Stimulated activated naive B cell treated with anti-CD40 and anti-IgM and Interleukin-4, amounts not matched to agents 10 μg/mL and 1 μg/mL and 100 μg/mL, for 72 hours (primary cell): ENCODE measurements around the gene RABL2B.
"Not testable (repeated sequence)": the region's sequence is repeated elsewhere in the genome, so short reads cannot be mapped to it uniquely, and the experiment has no call there.

Experiments used
- ATAC-seq, 2 donors: fragments of 150-1000 bp; cut with Tn5 transposase; replicated peaks; 2 replicates each; pipeline ENCODE4 v1.10.0; 2021; ENCODE audit warnings: moderate library complexity in 1 of 2
- DNase-seq: peaks from one replicate; pipeline ENCODE4 v3.0.0; 2021
- H3K27ac Mint-ChIP-seq: one replicate; pipeline ENCODE4 v1.8.0; 2022; ENCODE audit warnings: mild to moderate bottlenecking, mixed read lengths
- H3K27me3 Mint-ChIP-seq, 2 donors: one replicate each; pipeline ENCODE4 v1.8.0; 2022; ENCODE audit warnings: mixed read lengths in 2 of 2
- H3K36me3 Mint-ChIP-seq, 2 donors: one replicate each; pipeline ENCODE4 v1.8.0; 2022; ENCODE audit warnings: mixed read lengths in 2 of 2, mild to moderate bottlenecking in 1 of 2
- H3K4me1 Mint-ChIP-seq, 2 donors: one replicate each; pipeline ENCODE4 v1.8.0; 2022; ENCODE audit warnings: mixed read lengths in 2 of 2, mild to moderate bottlenecking in 1 of 2
- H3K4me3 Mint-ChIP-seq, 2 donors: one replicate each; pipeline ENCODE4 v1.8.0; 2022; ENCODE audit warnings: mild to moderate bottlenecking in 2 of 2, mixed read lengths in 2 of 2, moderate library complexity in 1 of 2
- H3K9me3 Mint-ChIP-seq, 2 donors: one replicate each; pipeline ENCODE4 v1.8.0; 2022; ENCODE audit warnings: mixed read lengths in 2 of 2, mild to moderate bottlenecking in 1 of 2

The RABL2B gene

DNA sequence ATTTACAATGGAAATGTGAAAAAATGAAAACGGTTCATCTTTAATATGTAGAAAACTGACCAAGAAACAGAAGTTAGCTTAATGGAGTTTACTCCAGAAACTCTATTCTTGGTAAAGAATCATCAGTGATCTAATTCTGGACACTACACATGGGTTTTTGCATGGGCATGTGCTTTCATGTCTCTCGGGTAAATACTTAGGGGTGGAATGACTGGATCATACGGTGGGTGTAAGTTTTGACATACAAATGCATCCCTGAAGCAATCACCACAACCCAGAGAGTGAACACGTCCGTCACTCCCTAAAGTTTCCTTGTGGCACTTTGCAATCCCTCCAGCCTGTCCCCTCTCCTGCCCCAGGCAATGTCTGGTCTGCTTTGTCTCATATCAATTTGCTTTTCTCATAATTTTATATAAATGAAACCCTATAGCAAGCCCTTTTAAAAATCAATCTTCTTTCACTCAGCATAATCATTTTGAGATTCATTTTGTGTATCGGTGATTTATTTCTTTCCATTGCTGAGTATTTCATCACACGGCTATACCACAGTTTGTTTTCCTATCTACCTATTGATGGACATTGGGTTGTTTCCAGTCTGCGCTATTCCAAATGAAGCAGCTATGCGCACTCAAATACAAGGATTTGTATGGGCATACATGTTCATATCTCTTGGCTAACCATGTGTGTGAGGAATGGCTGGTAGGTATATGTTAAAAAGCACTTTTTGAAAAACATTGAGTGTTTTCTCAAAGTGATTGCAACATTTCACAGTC, 33.9 kb downstream of the RABL2B start:
- H3K4me3 Mint-ChIP-seq, H3K27me3 Mint-ChIP-seq, H3K36me3 Mint-ChIP-seq, H3K4me1 Mint-ChIP-seq, DNase-seq, H3K9me3 Mint-ChIP-seq, ATAC-seq, H3K27ac Mint-ChIP-seq: not testable (repeated sequence)

DNA sequence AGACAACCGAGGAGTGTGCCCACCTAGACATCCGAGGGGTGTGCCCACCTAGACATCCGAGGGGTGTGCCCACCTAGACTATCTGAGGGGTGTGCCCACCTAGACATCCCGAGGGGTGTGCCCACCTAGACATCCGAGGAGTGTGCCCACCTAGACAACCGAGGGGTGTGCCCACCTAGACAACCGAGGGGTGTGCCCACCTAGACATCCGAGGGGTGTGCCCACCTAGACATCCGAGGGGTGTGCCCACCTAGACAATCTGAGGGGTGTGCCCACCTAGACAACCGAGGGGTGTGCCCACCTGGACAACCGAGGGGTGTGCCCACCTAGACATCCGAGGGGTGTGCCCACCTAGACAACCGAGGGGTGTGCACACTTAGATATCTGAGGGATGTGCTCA, 34.8 kb downstream of the RABL2B start:
- H3K36me3 Mint-ChIP-seq, H3K27ac Mint-ChIP-seq, DNase-seq, ATAC-seq, H3K4me1 Mint-ChIP-seq, H3K9me3 Mint-ChIP-seq, H3K4me3 Mint-ChIP-seq, H3K27me3 Mint-ChIP-seq: not testable (repeated sequence)

DNA sequence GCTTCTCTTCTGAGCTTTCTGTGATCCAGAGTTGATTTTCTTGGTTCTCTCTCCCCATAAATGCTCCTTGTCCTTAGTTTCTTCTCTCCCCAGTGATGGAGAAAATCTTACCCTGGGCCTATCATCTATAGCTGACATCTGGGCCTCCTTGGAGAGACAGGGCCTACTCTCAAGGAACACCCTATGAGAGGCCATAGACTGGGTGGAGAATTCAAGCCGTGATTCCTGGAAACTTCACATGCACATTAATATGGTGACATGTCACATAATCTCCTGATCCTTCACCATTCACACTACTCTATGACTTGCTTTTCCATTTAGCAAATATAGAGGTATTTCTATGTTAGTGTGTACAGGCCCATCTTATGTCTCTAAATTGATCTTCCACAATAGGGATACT, 35.9 kb downstream of the RABL2B start:
- H3K27ac Mint-ChIP-seq, H3K27me3 Mint-ChIP-seq, ATAC-seq, H3K36me3 Mint-ChIP-seq, H3K4me1 Mint-ChIP-seq, DNase-seq, H3K9me3 Mint-ChIP-seq, H3K4me3 Mint-ChIP-seq: not testable (repeated sequence)

DNA sequence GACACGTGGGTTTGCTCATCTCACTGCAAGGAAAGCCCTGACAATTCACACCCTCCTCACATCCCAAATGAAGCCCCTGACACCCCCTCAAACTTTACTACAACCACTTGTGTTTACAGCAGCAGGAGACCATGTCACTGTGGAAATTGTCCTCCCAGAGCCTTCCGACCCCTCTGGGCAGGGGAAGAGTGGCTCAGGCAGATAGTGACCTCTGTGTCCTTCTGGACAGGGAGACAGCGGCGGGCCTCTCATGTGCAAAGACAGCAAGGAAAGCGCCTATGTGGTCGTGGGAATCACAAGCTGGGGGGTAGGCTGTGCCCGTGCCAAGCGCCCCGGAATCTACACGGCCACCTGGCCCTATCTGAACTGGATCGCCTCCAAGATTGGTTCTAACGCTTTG, 39.0 kb downstream of the RABL2B start:
- not testable (repeated sequence) for H3K4me1 Mint-ChIP-seq, H3K27ac Mint-ChIP-seq, H3K4me3 Mint-ChIP-seq, H3K36me3 Mint-ChIP-seq, H3K27me3 Mint-ChIP-seq, H3K9me3 Mint-ChIP-seq, DNase-seq, ATAC-seq

DNA sequence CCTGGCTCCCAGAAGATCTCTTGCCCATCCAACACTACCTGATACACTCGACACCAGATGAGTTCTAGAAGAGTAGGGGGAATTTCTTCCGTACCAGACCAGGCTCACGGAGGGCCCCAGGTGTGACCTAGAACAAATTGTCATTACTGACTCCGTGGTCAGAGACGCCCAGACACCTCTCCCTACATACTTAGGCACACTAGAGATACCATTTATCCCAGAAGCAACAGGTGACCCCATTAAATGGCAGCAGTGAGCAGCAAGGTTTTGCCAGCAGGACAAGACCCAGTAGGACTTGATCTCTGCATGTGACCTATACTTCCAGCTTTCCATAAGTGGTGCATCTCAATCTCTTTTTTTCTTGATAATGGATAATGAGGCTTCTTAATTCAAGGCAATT, 42.7 kb downstream of the RABL2B start:
- H3K4me3 Mint-ChIP-seq, H3K36me3 Mint-ChIP-seq, H3K27ac Mint-ChIP-seq, H3K4me1 Mint-ChIP-seq, H3K9me3 Mint-ChIP-seq, H3K27me3 Mint-ChIP-seq, ATAC-seq, DNase-seq: not testable (repeated sequence)

DNA sequence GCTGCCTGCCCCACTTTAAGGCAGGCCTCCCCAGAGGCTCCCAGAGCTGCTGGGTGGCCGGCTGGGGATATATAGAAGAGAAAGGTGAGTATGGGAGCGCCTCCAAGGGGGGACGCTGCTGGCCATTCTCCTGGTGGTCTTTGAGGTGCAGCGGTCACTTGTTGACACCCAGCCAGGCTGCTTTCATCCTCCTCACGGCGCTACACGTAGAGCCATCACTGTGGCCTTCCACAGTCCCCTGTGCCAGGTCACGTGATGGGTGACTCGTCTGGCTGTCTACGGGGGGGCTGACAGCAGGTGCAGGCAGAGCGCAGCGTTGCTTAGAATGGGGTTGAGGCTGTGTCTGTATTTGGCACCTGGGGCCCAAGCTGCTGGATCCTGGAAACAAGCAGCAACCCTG, 43.5 kb downstream of the RABL2B start:
- H3K4me1 Mint-ChIP-seq = no peaks in the 10 kb centered on the region
- H3K9me3 Mint-ChIP-seq = no peaks in the 10 kb centered on the region
- DNase-seq = no peak
- peaks cover 5 to 14% of the 10 kb centered on the region in 2 donors for H3K27me3 Mint-ChIP-seq
- ATAC-seq = no peak
- H3K36me3 Mint-ChIP-seq = no peaks in the 10 kb centered on the region
- no peak overlapping the region for H3K27ac Mint-ChIP-seq
- no peak overlapping the region for H3K4me3 Mint-ChIP-seq

DNA sequence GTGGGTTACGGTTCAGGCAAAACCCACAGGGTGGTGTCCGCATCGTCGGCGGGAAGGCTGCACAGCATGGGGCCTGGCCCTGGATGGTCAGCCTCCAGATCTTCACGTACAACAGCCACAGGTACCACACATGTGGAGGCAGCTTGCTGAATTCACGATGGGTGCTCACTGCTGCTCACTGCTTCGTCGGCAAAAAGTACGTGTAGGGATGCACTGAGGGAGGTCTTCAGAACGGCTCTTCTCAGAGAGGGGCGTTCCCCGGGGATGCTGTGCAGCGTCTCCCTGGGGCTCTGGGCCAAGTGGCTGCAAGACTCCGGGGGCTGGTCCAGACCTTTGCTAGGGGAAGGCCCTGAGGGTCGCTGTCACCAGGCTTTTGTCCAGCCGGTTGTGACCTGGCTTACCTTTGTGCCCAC, 44.2 kb downstream of the RABL2B start:
- ATAC-seq = no peak
- Mint-ChIP-seq H3K9me3 (no peaks in the 10 kb centered on the region), H3K27ac (no peak overlapping the region), H3K4me3 (no peak overlapping the region), H3K27me3 (peaks cover 5 to 15% of the 10 kb centered on the region in 2 donors), H3K36me3 (no peaks in the 10 kb centered on the region), H3K4me1 (no peaks in the 10 kb centered on the region)
- no peak for DNase-seq

DNA sequence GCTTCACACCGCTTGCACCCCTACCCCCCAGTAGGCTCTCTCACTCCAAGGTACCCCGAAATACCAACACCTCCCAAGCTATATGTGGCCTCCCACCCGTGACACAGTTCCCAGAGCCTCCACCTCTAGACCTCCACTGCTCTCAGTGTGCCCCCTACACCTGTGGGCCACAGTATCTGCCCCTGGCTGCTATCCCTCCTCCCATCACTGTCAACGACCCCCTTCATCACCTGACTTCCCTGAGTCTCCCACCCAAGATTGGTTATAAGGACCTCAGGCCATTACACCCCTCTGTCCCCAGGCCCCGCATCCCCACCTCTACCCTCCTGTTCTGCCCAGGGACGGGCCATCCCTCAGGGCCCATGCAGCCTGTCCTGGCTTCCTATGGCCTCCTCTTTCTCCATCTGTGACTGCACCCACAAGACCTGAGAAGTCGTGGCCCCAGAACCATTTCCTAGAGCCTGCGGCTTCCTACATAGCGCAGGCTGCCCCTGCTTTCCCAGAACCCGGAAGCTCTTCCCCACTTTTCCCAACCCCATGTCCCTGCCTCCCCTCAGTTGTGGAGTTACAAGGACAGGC, 44.7 kb downstream of the RABL2B start:
- peaks cover 5 to 15% of the 10 kb centered on the region in 2 donors for H3K27me3 Mint-ChIP-seq
- H3K4me3 Mint-ChIP-seq = no peak overlapping the region
- ATAC-seq = no peak
- no peaks in the 10 kb centered on the region for H3K9me3 Mint-ChIP-seq
- no peaks in the 10 kb centered on the region for H3K4me1 Mint-ChIP-seq
- no peak for DNase-seq
- H3K27ac Mint-ChIP-seq = no peak overlapping the region
- no peaks in the 10 kb centered on the region for H3K36me3 Mint-ChIP-seq

DNA sequence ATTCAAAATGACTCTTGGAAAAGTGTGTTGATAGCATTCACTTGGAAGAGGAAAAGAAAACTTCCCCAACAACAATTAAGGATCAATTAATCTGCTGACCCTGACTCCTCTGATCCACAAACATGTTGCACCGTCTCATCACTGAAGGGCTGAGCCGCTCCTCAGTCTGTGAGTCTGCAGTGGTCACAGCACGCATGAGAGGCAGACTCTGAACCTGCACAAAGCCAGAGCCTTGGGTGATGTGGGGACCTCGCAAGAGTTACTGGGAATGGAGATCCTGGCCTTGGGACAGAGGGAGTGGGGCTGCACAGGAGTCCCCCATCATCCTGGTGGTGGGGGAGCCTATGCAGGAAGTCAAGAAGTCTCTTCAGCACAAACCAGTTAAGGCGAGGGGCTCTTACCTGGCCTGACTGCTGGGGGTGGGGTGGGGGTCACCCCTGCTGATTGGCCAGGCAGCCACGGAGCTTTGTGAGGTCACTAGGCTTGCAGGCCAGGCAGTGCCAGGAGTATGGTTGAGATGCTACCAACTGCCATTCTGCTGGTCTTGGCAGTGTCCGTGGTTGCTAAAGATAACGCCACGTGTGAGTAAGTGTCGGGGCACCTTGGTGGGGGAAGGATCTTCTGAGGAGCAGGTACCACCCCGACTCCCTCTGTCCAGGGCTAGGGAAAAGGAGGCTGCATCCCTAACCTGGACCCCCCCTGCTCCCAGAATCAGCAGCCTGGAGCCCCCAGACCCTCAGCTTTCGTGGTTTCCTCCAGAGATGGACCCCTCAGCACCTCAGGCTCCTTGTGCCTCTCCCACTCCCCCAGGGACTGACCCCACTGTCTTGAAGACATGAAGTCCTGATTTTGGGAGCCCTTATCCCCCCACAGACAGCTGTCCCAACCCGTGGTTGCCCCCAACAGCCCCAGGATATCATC, 45.4 kb downstream of the RABL2B start, which contains the start of gene ACR:
Gene ACR (plus strand): TSS at position 477 of the 921 bp plus-strand sequence. CDS start 32 bp downstream, at position 509.
- Mint-ChIP-seq H3K27me3 (peaks cover 5 to 15% of the 10 kb centered on the region in 2 donors), H3K27ac (no peak within 1 kb of the TSS), H3K4me1 (no peaks in the 10 kb centered on the region), H3K9me3 (no peaks in the 10 kb centered on the region), H3K36me3 (no peaks in the 10 kb centered on the region), H3K4me3 (no peak within 1 kb of the TSS)
- no peak for ATAC-seq
- DNase-seq = no peak

DNA sequence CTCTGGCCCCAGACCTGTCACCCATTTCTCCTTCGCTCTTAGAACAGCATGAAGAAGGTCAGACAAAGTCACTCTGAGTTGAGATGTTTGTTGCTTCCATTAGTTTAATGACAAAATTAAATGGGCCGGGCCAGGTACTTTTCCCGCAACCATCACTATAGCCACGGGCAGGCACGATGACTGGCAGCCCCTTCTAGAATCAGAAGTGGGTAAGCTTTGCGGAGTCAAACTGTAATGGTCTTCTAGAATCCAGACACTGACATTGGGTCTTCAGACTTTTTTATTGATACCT, 47.8 kb downstream of the RABL2B start:
- DNase-seq = no peak
- Mint-ChIP-seq H3K36me3 (no peaks in the 10 kb centered on the region), H3K4me3 (no peak overlapping the region), H3K9me3 (no peaks in the 10 kb centered on the region), H3K27me3 (peaks cover 5 to 15% of the 10 kb centered on the region in 2 donors), H3K4me1 (peaks cover 0 to 4% of the 10 kb centered on the region in 2 donors), H3K27ac (no peak overlapping the region)
- ATAC-seq = no peak

DNA sequence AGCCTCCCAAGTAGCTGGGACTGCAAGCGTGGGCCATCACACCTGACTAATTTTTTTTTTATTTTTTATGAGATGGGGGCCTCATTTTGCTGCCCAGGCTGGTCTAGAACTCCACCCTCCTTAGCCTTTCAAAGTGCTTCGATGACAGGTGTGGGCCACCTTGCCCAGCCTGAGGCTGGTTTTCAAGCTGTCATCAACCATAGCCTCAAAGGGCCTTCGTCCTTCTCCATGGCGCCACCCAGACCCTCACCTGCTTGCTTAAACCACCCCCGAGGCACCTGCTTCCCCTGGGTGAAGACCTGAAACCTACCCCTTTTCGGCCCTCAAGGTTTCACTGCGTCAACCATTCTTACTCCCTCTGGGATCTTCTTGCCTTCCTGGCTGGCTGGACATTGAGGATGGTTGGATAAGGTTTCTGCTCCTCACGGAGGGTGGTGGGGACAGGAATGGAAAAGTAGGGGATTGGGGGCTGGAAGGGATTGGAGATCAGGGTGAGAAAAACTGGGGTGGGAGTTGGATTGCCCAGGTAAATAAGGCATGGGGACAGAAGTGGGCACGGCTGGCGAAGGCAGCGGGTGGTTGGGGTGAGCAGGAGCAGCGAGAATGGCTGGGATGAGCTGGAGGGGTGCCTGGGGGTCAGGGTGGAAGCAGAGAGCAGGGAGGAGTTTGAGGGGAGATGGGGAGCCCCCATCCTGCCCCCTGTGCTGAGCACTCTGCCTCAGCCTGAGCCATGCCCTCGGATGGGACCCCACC, 48.3 kb downstream of the RABL2B start:
- H3K27ac Mint-ChIP-seq = no peak overlapping the region
- H3K9me3 Mint-ChIP-seq = no peaks in the 10 kb centered on the region
- peaks cover 5 to 15% of the 10 kb centered on the region in 2 donors for H3K27me3 Mint-ChIP-seq
- ATAC-seq = no peak
- DNase-seq = no peak
- H3K36me3 Mint-ChIP-seq = no peaks in the 10 kb centered on the region
- peaks cover 0 to 4% of the 10 kb centered on the region in 2 donors for H3K4me1 Mint-ChIP-seq
- no peak overlapping the region for H3K4me3 Mint-ChIP-seq

DNA sequence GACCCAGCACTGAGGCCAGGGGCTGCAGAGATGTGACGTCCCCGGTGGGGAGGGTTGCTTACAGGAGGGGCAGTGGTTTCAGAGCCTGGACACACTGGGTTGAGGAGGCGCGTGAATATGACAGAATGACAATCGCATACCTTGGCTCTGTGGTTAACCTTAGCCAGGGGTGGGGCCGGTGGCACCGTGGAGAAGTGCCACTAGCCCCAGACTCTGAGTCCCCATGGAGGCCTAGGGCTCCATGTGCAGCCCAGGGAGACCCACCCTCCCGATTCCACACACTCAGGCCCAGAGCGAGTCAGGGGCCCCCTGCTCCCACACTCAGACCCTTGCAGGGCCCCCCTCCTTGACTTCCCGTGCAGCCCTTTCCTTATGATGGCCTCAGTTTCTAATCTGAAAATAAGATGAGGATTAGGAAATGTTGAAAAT, 49.1 kb downstream of the RABL2B start:
- Mint-ChIP-seq H3K27me3 (peaks cover 5 to 15% of the 10 kb centered on the region in 2 donors), H3K36me3 (no peaks in the 10 kb centered on the region), H3K27ac (no peak overlapping the region), H3K9me3 (no peaks in the 10 kb centered on the region), H3K4me3 (no peak overlapping the region), H3K4me1 (peaks cover 4 to 6% of the 10 kb centered on the region in 2 donors)
- DNase-seq (no peak), ATAC-seq (no peak)

DNA sequence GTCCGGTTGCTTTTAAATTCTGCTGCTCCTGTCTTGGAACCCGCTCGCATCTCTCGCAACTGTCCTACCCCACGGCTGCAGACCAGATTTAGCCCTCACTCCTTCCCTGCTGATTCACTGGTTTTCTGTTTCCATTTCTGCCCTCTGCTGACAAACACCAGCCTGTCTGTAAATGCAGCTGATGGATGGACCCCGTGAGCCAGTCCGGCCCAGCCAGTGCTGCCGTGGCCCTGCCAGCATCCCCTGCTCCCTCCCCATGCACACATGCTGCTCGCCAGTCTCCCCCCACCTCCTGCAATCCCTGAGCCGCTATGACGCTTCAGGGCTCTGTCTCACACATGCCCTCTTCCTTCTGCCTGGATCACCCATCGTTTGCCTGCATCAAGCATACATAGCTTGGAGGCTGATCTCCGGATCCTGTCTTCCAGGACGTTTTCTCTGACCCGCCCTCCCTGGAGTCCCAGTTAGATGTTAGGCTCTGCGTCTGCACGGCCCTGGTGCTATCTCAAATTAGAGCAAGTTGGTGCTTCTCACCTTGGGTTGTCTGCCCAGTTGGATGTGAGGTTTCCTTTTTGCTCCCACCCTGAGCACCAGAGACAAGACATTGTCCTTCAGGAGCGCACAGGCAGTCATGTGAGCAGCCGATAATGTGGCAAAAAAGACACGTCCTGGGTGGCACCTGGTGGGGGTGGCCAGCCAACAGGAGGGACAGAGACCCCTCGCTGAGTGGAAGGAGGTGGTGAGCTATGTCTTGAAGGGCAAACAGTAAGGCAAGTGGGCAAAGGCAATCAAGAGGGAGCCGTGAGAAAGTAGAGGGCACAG, 49.7 kb downstream of the RABL2B start:
- peaks cover 6% of the 10 kb centered on the region in 2 donors for H3K4me1 Mint-ChIP-seq
- H3K36me3 Mint-ChIP-seq = no peaks in the 10 kb centered on the region
- H3K27me3 Mint-ChIP-seq = peaks cover 4 to 12% of the 10 kb centered on the region in 2 donors
- no peak overlapping the region for H3K27ac Mint-ChIP-seq
- DNase-seq (no peak), ATAC-seq (no peak)
- no peaks in the 10 kb centered on the region for H3K9me3 Mint-ChIP-seq
- H3K4me3 Mint-ChIP-seq = no peak overlapping the region
